NT2/D1 (cell line): Measurements from ENCODE around the gene VEZT.

Experiments used
- YY1 ChIP-seq: IDR thresholded peaks from 2 replicates; pipeline ENCODE4 v1.6.1; 2011; ENCODE audit not compliant: insufficient read length, insufficient read depth
- ZNF274 ChIP-seq: IDR thresholded peaks from 2 replicates; pipeline ENCODE4 v1.6.1; 2011; ENCODE audit warnings: mild to moderate bottlenecking, low read depth, low read length

GRCh38 chr12:95322326-95322725 lies 104.7 kb downstream of the VEZT start:
- TF ChIP-seq YY1, result no peak
- TF ChIP-seq ZNF274, result no peak
